ENCODE data around the gene TWIST2.

DNA sequence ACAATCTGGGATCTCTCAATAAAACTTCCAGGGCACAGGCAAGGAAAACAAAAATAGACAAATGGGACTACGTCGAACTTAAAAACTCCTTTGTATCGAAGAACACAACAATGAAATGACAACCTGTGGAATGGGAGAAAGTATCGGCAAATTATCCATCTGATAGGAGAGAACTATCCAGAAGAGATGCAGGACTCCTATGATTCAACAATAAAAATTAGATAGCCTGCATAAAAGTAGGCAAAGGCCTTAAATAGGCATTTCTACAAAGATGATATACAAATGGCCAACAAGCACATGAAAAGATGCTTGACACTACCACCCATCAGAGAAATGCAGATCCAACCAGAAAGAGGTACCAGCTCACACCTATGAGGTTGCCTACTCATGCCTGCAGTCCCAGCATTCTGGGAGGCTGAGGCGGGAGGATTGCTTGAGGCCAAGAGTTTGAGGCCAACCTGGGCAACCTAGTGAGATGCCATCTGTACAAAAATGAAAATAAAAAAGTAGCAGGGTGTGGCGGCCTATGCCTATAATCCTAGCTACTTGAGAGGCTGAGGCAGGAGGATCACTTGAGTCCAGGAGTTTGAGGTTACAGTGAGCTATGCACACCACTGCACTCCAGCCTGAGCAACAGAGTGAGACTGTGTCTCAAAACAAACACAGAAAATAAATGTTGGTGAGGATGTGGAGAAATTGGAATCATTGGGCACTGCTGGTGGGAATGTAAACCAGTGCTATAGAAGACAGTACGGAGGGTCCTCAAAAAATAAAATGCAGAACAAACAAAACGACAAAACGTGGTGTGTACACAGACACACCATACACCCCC lies 21.6 kb downstream of the TWIST2 start:
- TF ChIP-seq, protein P1, sequence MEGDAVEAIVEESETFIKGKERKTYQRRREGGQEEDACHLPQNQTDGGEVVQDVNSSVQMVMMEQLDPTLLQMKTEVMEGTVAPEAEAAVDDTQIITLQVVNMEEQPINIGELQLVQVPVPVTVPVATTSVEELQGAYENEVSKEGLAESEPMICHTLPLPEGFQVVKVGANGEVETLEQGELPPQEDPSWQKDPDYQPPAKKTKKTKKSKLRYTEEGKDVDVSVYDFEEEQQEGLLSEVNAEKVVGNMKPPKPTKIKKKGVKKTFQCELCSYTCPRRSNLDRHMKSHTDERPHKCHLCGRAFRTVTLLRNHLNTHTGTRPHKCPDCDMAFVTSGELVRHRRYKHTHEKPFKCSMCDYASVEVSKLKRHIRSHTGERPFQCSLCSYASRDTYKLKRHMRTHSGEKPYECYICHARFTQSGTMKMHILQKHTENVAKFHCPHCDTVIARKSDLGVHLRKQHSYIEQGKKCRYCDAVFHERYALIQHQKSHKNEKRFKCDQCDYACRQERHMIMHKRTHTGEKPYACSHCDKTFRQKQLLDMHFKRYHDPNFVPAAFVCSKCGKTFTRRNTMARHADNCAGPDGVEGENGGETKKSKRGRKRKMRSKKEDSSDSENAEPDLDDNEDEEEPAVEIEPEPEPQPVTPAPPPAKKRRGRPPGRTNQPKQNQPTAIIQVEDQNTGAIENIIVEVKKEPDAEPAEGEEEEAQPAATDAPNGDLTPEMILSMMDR (conservative IDR thresholded peaks at IDR 0.05): no peak
- TF ChIP-seq EZH2 (IDR thresholded peaks at IDR 0.05; ENCODE audit: low read depth): no peak
